Measurements from ENCODE around the gene PHF5A.

PHF5A gene

DNA sequence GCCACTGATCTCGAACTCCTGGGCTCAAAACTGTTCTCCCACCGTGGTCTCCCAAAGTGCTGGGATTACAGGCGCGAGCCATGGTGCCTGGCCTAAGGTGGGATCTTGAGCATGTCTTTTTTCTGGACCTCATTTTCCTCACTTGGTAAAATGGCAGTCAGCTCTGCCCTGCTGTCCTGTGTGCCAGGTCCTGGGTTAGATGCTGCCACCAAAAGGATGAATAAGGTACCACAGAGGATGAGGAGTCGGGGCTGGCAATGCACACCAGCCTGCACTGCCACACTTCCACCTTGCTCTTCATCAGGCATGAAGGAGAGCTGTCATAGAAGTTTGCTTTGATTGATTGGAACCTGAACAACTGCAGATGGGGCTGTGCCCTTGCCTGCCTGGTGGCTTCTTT is 32.7 kb upstream of the PHF5A start:
- Histone ChIP-seq H4K20me1 (ENCODE audit: insufficient read depth, low read length) (no peaks in the 10 kb centered on the region), H3K4me2 (ENCODE audit: low read length) (no peak overlapping the region), H3K79me2 (ENCODE audit: insufficient read depth, low read length) (no peaks in the 10 kb centered on the region; the same call in 1 of the 2 replicates), H3K27me3 (ENCODE audit: insufficient read depth, low read length) (no peaks in the 10 kb centered on the region), H3F3A (ENCODE audit: insufficient read depth, low read length) (no peaks in the 10 kb centered on the region), H3K9me3 (ENCODE audit: low read length) (no peaks in the 10 kb centered on the region), H3K4me3 (ENCODE audit: low read depth, low read length, poor library complexity, severe bottlenecking) (no peak overlapping the region), H2AFZ (ENCODE audit: low read length) (no peak overlapping the region), H3K9ac (ENCODE audit: low read length) (no peak overlapping the region), H3K9me2 (ENCODE audit: low read depth, low read length) (no peaks in the 10 kb centered on the region), H3K27ac (ENCODE audit: low read depth, low read length, poor library complexity, severe bottlenecking) (no peak overlapping the region), H3K4me1 (ENCODE audit: insufficient read depth, low read length, severe bottlenecking) (peaks cover 11% of the 10 kb centered on the region), H3K36me3 (ENCODE audit: insufficient read depth, low read length) (peaks cover 51% of the 10 kb centered on the region)
- TF ChIP-seq, protein P1, sequence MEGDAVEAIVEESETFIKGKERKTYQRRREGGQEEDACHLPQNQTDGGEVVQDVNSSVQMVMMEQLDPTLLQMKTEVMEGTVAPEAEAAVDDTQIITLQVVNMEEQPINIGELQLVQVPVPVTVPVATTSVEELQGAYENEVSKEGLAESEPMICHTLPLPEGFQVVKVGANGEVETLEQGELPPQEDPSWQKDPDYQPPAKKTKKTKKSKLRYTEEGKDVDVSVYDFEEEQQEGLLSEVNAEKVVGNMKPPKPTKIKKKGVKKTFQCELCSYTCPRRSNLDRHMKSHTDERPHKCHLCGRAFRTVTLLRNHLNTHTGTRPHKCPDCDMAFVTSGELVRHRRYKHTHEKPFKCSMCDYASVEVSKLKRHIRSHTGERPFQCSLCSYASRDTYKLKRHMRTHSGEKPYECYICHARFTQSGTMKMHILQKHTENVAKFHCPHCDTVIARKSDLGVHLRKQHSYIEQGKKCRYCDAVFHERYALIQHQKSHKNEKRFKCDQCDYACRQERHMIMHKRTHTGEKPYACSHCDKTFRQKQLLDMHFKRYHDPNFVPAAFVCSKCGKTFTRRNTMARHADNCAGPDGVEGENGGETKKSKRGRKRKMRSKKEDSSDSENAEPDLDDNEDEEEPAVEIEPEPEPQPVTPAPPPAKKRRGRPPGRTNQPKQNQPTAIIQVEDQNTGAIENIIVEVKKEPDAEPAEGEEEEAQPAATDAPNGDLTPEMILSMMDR (IDR thresholded peaks at IDR 0.05; ENCODE audit: low read length) = peak; percentile 71
- TF ChIP-seq EZH2 (IDR thresholded peaks at IDR 0.05; ENCODE audit: borderline replicate concordance, low read length) = no peak

DNA sequence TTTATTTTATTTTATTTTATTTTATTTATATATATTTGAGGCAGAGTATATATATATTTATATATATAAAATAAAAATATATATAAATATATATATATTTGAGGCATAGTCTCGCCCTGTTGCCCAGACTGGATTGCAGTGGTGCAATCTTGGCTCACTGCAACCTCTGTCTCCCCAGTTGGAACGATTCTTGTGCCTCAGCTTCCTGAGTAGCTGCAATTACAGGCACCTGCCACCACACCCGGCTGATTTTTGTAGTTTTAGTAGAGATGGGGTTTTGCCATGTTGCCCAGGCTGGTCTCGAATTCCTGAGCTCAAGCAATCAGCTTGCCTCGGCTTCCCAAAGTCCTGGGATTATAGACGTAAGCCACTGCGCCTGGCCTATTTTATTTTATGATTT is 31.8 kb upstream of the PHF5A start:
- Histone ChIP-seq H3K4me2 (ENCODE audit: low read length) (no peak overlapping the region), H3K4me1 (ENCODE audit: insufficient read depth, low read length, severe bottlenecking) (peaks cover 11% of the 10 kb centered on the region), H3K27ac (ENCODE audit: low read depth, low read length, poor library complexity, severe bottlenecking) (no peak overlapping the region), H3F3A (ENCODE audit: insufficient read depth, low read length) (no peaks in the 10 kb centered on the region), H3K9me2 (ENCODE audit: low read depth, low read length) (no peaks in the 10 kb centered on the region), H4K20me1 (ENCODE audit: insufficient read depth, low read length) (no peaks in the 10 kb centered on the region), H2AFZ (ENCODE audit: low read length) (no peak overlapping the region), H3K9me3 (ENCODE audit: low read length) (no peaks in the 10 kb centered on the region), H3K27me3 (ENCODE audit: insufficient read depth, low read length) (no peaks in the 10 kb centered on the region), H3K9ac (ENCODE audit: low read length) (no peak overlapping the region), H3K4me3 (ENCODE audit: low read depth, low read length, poor library complexity, severe bottlenecking) (no peak overlapping the region), H3K36me3 (ENCODE audit: insufficient read depth, low read length) (peaks cover 48% of the 10 kb centered on the region), H3K79me2 (ENCODE audit: insufficient read depth, low read length) (peaks cover 2% of the 10 kb centered on the region; the same call in 1 of the 2 replicates)
- TF ChIP-seq, protein P1 (IDR thresholded peaks at IDR 0.05; ENCODE audit: low read length) = no peak

DNA sequence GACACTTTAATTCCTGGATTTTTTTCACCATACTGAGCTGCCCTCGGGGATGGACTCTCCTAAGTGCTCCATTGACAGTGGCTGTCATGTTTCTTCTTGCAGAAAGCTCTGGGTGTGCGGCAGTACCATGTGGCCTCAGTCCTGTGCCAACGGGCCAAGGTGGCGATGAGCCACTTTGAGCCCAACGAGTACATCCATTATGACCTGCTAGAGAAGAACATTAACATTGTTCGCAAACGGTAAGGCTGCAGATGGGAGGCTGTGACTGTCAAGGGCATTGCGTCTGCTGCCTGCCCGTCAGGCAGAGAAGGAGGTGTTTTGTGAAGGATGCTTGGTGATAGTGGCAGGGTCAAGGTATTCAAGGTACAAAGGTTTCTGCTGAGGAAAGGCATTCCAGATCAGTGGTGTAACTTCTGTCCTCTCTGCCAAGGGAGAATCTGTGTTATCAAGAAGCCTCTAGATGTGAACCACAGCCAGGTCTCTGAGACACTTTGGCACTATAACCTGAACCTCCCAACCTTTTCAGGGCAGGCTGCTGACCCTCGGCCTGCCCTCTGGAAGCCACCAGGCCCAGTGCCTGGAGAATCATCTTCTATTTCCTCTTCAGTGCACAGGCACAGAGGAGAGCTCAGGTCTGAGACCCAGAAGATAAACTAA is 31.3 kb upstream of the PHF5A start:
- Histone ChIP-seq H3K9ac (ENCODE audit: low read length) (no peak overlapping the region), H3K4me1 (ENCODE audit: insufficient read depth, low read length, severe bottlenecking) (peaks cover 11% of the 10 kb centered on the region), H3K27me3 (ENCODE audit: insufficient read depth, low read length) (no peaks in the 10 kb centered on the region), H3K4me3 (ENCODE audit: low read depth, low read length, poor library complexity, severe bottlenecking) (no peak overlapping the region), H3K9me2 (ENCODE audit: low read depth, low read length) (no peaks in the 10 kb centered on the region), H4K20me1 (ENCODE audit: insufficient read depth, low read length) (no peaks in the 10 kb centered on the region), H3K9me3 (ENCODE audit: low read length) (no peaks in the 10 kb centered on the region), H2AFZ (ENCODE audit: low read length) (no peak overlapping the region), H3K79me2 (ENCODE audit: insufficient read depth, low read length) (peaks cover 2% of the 10 kb centered on the region; the same call in 1 of the 2 replicates), H3F3A (ENCODE audit: insufficient read depth, low read length) (no peaks in the 10 kb centered on the region), H3K27ac (ENCODE audit: low read depth, low read length, poor library complexity, severe bottlenecking) (no peak overlapping the region), H3K36me3 (ENCODE audit: insufficient read depth, low read length) (peaks cover 52% of the 10 kb centered on the region), H3K4me2 (ENCODE audit: low read length) (no peak overlapping the region)
- TF ChIP-seq EZH2 (IDR thresholded peaks at IDR 0.05; ENCODE audit: borderline replicate concordance, low read length) = no peak
- TF ChIP-seq, protein P1 (IDR thresholded peaks at IDR 0.05; ENCODE audit: low read length) = no peak
